Measurements from ENCODE around the gene METTL24. TPM values are rescaled to one million over a fixed set of nuclear protein-coding genes. Genes with fewer than 3 reads are reported as not detected.
"Not testable (repeated sequence)": the region's sequence is repeated elsewhere in the genome, so short reads cannot be mapped to it uniquely, and the experiment has no call there.

The METTL24 gene
- polyA plus RNA-seq, 3 donors from 2014 or later = 0.81 to 2.8 TPM; not detected in 1

- DNase-seq = no peak
- Mint-ChIP-seq H3K36me3 (peaks cover 0 to 3% (median 0%) of the 10 kb centered on the region in 3 donors), H3K9me3 (no peaks in the 10 kb centered on the region), H3K4me3 (no peak overlapping the region), H3K27me3 (ENCODE audit: low read depth in 3 of 3) (peaks cover 5 to 25% (median 18%) of the 10 kb centered on the region in 3 donors), H3K27ac (no peak overlapping the region), H3K4me1 (peaks cover 7 to 22% of the 10 kb centered on the region in 2 donors)
Observed at GRCh38 chr6:110355727-110356126, 2.4 kb downstream of the METTL24 start.

GRCh38 chr6:110355022-110355421 lies 3.1 kb downstream of the METTL24 start:
- peaks cover 4 to 22% of the 10 kb centered on the region in 2 donors for H3K4me1 Mint-ChIP-seq
- peaks cover 0 to 3% (median 0%) of the 10 kb centered on the region in 3 donors for H3K36me3 Mint-ChIP-seq
- peaks cover 5 to 21% (median 18%) of the 10 kb centered on the region in 3 donors for H3K27me3 Mint-ChIP-seq (ENCODE audit: low read depth in 3 of 3)
- no peaks in the 10 kb centered on the region for H3K9me3 Mint-ChIP-seq
- H3K27ac Mint-ChIP-seq = no peak overlapping the region
- no peak overlapping the region for H3K4me3 Mint-ChIP-seq
- DNase-seq = no peak

- Mint-ChIP-seq H3K4me3 (no peak overlapping the region), H3K36me3 (peaks cover 0 to 3% (median 0%) of the 10 kb centered on the region in 3 donors), H3K9me3 (no peaks in the 10 kb centered on the region), H3K27me3 (ENCODE audit: low read depth in 3 of 3) (peaks cover 3 to 17% (median 16%) of the 10 kb centered on the region in 3 donors), H3K27ac (no peak overlapping the region), H3K4me1 (peaks cover 4 to 19% of the 10 kb centered on the region in 2 donors)
- DNase-seq = no peak
Observed at GRCh38 chr6:110354153-110354552, 4.0 kb downstream of the METTL24 start.

GRCh38 chr6:110353457-110354001 lies 4.6 kb downstream of the METTL24 start:
- H3K4me3 Mint-ChIP-seq = no peak overlapping the region
- H3K4me1 Mint-ChIP-seq = peaks cover 3 to 17% of the 10 kb centered on the region in 2 donors
- H3K27me3 Mint-ChIP-seq (ENCODE audit: low read depth in 3 of 3) = peaks cover 3 to 15% (median 14%) of the 10 kb centered on the region in 3 donors
- no peak overlapping the region for H3K27ac Mint-ChIP-seq
- H3K36me3 Mint-ChIP-seq = peaks cover 0 to 3% (median 0%) of the 10 kb centered on the region in 3 donors
- H3K9me3 Mint-ChIP-seq = no peaks in the 10 kb centered on the region
- DNase-seq = no peak

- no peak overlapping the region for H3K4me3 Mint-ChIP-seq
- peaks cover 3 to 14% (median 13%) of the 10 kb centered on the region in 3 donors for H3K27me3 Mint-ChIP-seq (ENCODE audit: low read depth in 3 of 3)
- no peak for DNase-seq
- peaks cover 2 to 16% of the 10 kb centered on the region in 2 donors for H3K4me1 Mint-ChIP-seq
- no peaks in the 10 kb centered on the region for H3K9me3 Mint-ChIP-seq
- no peak overlapping the region for H3K27ac Mint-ChIP-seq
- H3K36me3 Mint-ChIP-seq = peaks cover 0 to 3% (median 0%) of the 10 kb centered on the region in 3 donors
Observed at GRCh38 chr6:110352563-110353262, 5.4 kb downstream of the METTL24 start.

- DNase-seq = no peak
- Mint-ChIP-seq H3K4me1 (peaks cover 0 to 9% of the 10 kb centered on the region in 2 donors), H3K4me3 (no peak overlapping the region), H3K27ac (no peak overlapping the region), H3K27me3 (ENCODE audit: low read depth in 3 of 3) (peaks cover 3 to 10% (median 6%) of the 10 kb centered on the region in 3 donors), H3K36me3 (peaks cover 0 to 3% (median 0%) of the 10 kb centered on the region in 3 donors), H3K9me3 (no peaks in the 10 kb centered on the region)
Observed at GRCh38 chr6:110351986-110352385, 6.2 kb downstream of the METTL24 start.

GRCh38 chr6:110351546-110351945 lies 6.6 kb downstream of the METTL24 start:
- peaks cover 1 to 7% (median 5%) of the 10 kb centered on the region in 3 donors for H3K27me3 Mint-ChIP-seq (ENCODE audit: low read depth in 3 of 3)
- no peaks in the 10 kb centered on the region for H3K9me3 Mint-ChIP-seq
- peaks cover 0 to 5% of the 10 kb centered on the region in 2 donors for H3K4me1 Mint-ChIP-seq
- no peak overlapping the region for H3K27ac Mint-ChIP-seq
- H3K4me3 Mint-ChIP-seq = no peak overlapping the region
- H3K36me3 Mint-ChIP-seq = peaks cover 0 to 1% (median 0%) of the 10 kb centered on the region in 3 donors
- no peak for DNase-seq

GRCh38 chr6:110350593-110350992 lies 7.6 kb downstream of the METTL24 start:
- not testable (repeated sequence) for DNase-seq; H3K36me3 Mint-ChIP-seq; H3K9me3 Mint-ChIP-seq; H3K4me3 Mint-ChIP-seq; H3K27me3 Mint-ChIP-seq (ENCODE audit: low read depth in 3 of 3); H3K4me1 Mint-ChIP-seq; H3K27ac Mint-ChIP-seq

GRCh38 chr6:110348961-110349690 lies 9.0 kb downstream of the METTL24 start:
- no peak for DNase-seq
- H3K36me3 Mint-ChIP-seq = no peaks in the 10 kb centered on the region
- H3K4me1 Mint-ChIP-seq = no peaks in the 10 kb centered on the region
- peaks cover 0 to 4% (median 0%) of the 10 kb centered on the region in 3 donors for H3K27me3 Mint-ChIP-seq (ENCODE audit: low read depth in 3 of 3)
- H3K27ac Mint-ChIP-seq = no peak overlapping the region
- H3K4me3 Mint-ChIP-seq = no peak overlapping the region
- no peaks in the 10 kb centered on the region for H3K9me3 Mint-ChIP-seq

GRCh38 chr6:110345025-110345424 lies 13.1 kb downstream of the METTL24 start:
- Mint-ChIP-seq H3K27ac (no peak overlapping the region), H3K4me1 (no peaks in the 10 kb centered on the region), H3K4me3 (no peak overlapping the region), H3K9me3 (no peaks in the 10 kb centered on the region), H3K27me3 (ENCODE audit: low read depth in 3 of 3) (peaks cover 0 to 6% (median 0%) of the 10 kb centered on the region in 3 donors), H3K36me3 (peaks cover 0 to 5% (median 0%) of the 10 kb centered on the region in 3 donors)
- DNase-seq = no peak

GRCh38 chr6:110342759-110343158 lies 15.4 kb downstream of the METTL24 start:
- Mint-ChIP-seq H3K27me3 (ENCODE audit: low read depth in 3 of 3) (peaks cover 0 to 6% (median 1%) of the 10 kb centered on the region in 3 donors), H3K4me3 (no peak overlapping the region), H3K9me3 (no peaks in the 10 kb centered on the region), H3K4me1 (no peaks in the 10 kb centered on the region), H3K27ac (no peak overlapping the region), H3K36me3 (peaks cover 0 to 5% (median 0%) of the 10 kb centered on the region in 3 donors)
- no peak for DNase-seq

- no peaks in the 10 kb centered on the region for H3K9me3 Mint-ChIP-seq
- H3K4me1 Mint-ChIP-seq = no peaks in the 10 kb centered on the region
- H3K27me3 Mint-ChIP-seq (ENCODE audit: low read depth in 3 of 3) = peaks cover 1 to 6% (median 3%) of the 10 kb centered on the region in 3 donors
- no peak for DNase-seq
- peaks cover 0 to 5% (median 0%) of the 10 kb centered on the region in 3 donors for H3K36me3 Mint-ChIP-seq
- no peak overlapping the region for H3K27ac Mint-ChIP-seq
- H3K4me3 Mint-ChIP-seq = no peak overlapping the region
Observed at GRCh38 chr6:110341663-110342596, 16.2 kb downstream of the METTL24 start.

- no peak overlapping the region for H3K4me3 Mint-ChIP-seq
- no peak for DNase-seq
- peaks cover 1 to 9% (median 4%) of the 10 kb centered on the region in 3 donors for H3K27me3 Mint-ChIP-seq (ENCODE audit: low read depth in 3 of 3)
- peaks cover 0 to 5% (median 0%) of the 10 kb centered on the region in 3 donors for H3K36me3 Mint-ChIP-seq
- H3K4me1 Mint-ChIP-seq = no peaks in the 10 kb centered on the region
- no peak overlapping the region for H3K27ac Mint-ChIP-seq
- no peaks in the 10 kb centered on the region for H3K9me3 Mint-ChIP-seq
Observed at GRCh38 chr6:110341067-110341466, 17.1 kb downstream of the METTL24 start.
